GM23248 (cell line): ENCODE data around the gene ZNF764.

Experiments
- EZH2 ChIP-seq: fragments of 200-600 bp; sonication (generic); IDR thresholded peaks from 2 replicates; pipeline ENCODE4 v1.6.1; 2018; ENCODE audit warnings: antibody characterized with exemption, mild to moderate bottlenecking; ENCODE audit not compliant: insufficient read depth, poor library complexity, severe bottlenecking
- EZH2phosphoT487 ChIP-seq: fragments of 200-600 bp; sonication (generic); IDR thresholded peaks from 2 replicates; pipeline ENCODE4 v1.6.1; 2018; ENCODE audit warnings: antibody characterized with exemption, moderate library complexity, mild to moderate bottlenecking, low read depth; ENCODE audit not compliant: insufficient read depth

GRCh38 chr16:30567991-30568638 is 9.9 kb upstream of the ZNF764 start:
- TF ChIP-seq EZH2phosphoT487 (no peak), EZH2 (no peak)
